Fibroblast of lung (primary cell): ENCODE data around the gene KRT84. TPM values are rescaled to one million over a fixed set of nuclear protein-coding genes. Genes with fewer than 3 reads are reported as not detected.

Experiments used
- DNase-seq, 2 donors: peaks; one replicate each; pipeline versions ENCODE4 v3.0.0 to v3.0.0-alpha.2; 2010; ENCODE audit warnings: low read depth in 2 of 2
- H2AFZ ChIP-seq: 2 replicates; pipeline ENCODE4 v1.5.1; 2012; ENCODE audit warnings: low read length, control low read depth, inconsistent platforms
- H3K27ac ChIP-seq: 2 replicates; pipeline ENCODE4 v1.5.1; 2011; ENCODE audit warnings: low read length, control low read depth; ENCODE audit not compliant: insufficient read depth
- H3K27me3 ChIP-seq: 2 replicates; pipeline ENCODE4 v1.5.1; 2011; ENCODE audit warnings: mild to moderate bottlenecking, low read length; ENCODE audit not compliant: control insufficient read depth, insufficient read depth
- H3K36me3 ChIP-seq: 2 replicates; pipeline ENCODE4 v1.5.1; 2011; ENCODE audit warnings: low read length; ENCODE audit not compliant: control insufficient read depth, insufficient read depth
- H3K4me1 ChIP-seq: 2 replicates; pipeline ENCODE4 v1.5.1; 2011; ENCODE audit warnings: low read length; ENCODE audit not compliant: control insufficient read depth, insufficient read depth; ENCODE audit errors: extremely low read depth
- H3K4me2 ChIP-seq: 2 replicates; pipeline ENCODE4 v1.5.1; 2011; ENCODE audit warnings: low read length, control low read depth; ENCODE audit not compliant: insufficient read depth; ENCODE audit errors: extremely low read depth
- H3K4me3 ChIP-seq, 4 experiments: fragments of 200-600 bp in 1 of 4; sonication (generic) in 1 of 4; replicated peaks in 1 of 4; 2 replicates each; pipeline ENCODE4 v1.5.1; 2011 to 2016; ENCODE audit warnings: low read length in 4 of 4, low read depth in 3 of 4, mild to moderate bottlenecking in 3 of 4, control low read depth in 2 of 4, inconsistent platforms in 1 of 4, mixed read lengths in 1 of 4; ENCODE audit not compliant: insufficient read depth in 1 of 4; ENCODE audit errors: control extremely low read depth in 1 of 4
- H3K79me2 ChIP-seq: 2 replicates; pipeline ENCODE4 v1.5.1; 2012; ENCODE audit warnings: mild to moderate bottlenecking, low read length, inconsistent platforms; ENCODE audit not compliant: control insufficient read depth, insufficient read depth
- H3K9ac ChIP-seq: 2 replicates; pipeline ENCODE4 v1.5.1; 2011; ENCODE audit warnings: mild to moderate bottlenecking, low read length, control low read depth; ENCODE audit not compliant: insufficient read depth
- H3K9me3 ChIP-seq: 2 replicates; pipeline ENCODE4 v1.5.1; 2012; ENCODE audit warnings: low read depth, low read length; ENCODE audit not compliant: control insufficient read depth, insufficient read depth
- H4K20me1 ChIP-seq: 2 replicates; pipeline ENCODE4 v1.5.1; 2011; ENCODE audit warnings: low read length; ENCODE audit not compliant: control insufficient read depth, insufficient read depth; ENCODE audit errors: extremely low read depth
- CTCF ChIP-seq, 2 donors: IDR thresholded peaks in 1 of 2; conservative IDR thresholded peaks in 1 of 2; 1 replicate in 1 of 2; 2 replicates in 1 of 2; pipeline ENCODE4 v1.5.1; 2011 to 2012; ENCODE audit warnings: low read length in 2 of 2, control low read depth in 1 of 2, inconsistent platforms in 1 of 2, low read depth in 1 of 2, mild to moderate bottlenecking in 1 of 2
- EZH2 ChIP-seq: IDR thresholded peaks from 2 replicates; pipeline ENCODE4 v1.5.1; 2012; ENCODE audit warnings: low read length, control low read depth, mild to moderate bottlenecking; ENCODE audit errors: missing control alignments
- polyA plus RNA-seq, 2 donors: library from polyadenylated mRNA; depleted of rRNA in 1 of 2; stranded (reverse) in 1 of 2; unstranded in 1 of 2; fragments of >200 nt; gene quantifications; 2 replicates each; pipeline ENCODE4 v1.2.1, GENCODE V29; 2011 to 2012; ENCODE audit warnings: missing spikeins in 1 of 2
- total RNA-seq: library from RNA; depleted of rRNA; stranded (reverse); fragments of >200 nt; gene quantifications from 2 replicates; pipeline ENCODE4 v1.2.1, GENCODE V29; 2014

Gene KRT84
- total and polyA plus RNA-seq, 2 donors (not counting 1 experiment from before 2014, with no cell fraction given): not detected

DNA sequence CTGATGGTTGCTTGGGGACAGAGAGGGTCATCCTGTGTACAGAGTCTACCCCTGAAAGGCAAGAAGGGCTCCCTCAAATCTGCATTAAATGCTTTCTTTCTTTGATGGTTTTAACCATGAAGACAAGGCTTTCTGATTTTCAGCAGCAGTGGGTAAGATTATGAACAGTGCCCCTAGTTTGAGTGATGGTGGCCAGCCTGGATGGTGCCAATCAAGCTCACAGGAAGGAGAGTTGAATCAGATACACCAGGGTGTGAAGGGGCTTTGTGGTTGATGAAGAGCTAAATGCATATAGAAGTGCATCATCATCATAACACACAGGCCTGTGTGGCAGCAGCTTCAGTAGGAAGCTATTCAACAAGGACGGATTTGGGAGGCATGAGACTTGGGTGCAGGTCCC is 23.9 kb downstream of the KRT84 start:
- Histone ChIP-seq H3K27ac (no peak overlapping the region), H3K4me2 (no peak overlapping the region), H3K9ac (no peak overlapping the region), H3K79me2 (no peaks in the 10 kb centered on the region), H3K9me3 (no peaks in the 10 kb centered on the region), H4K20me1 (no peaks in the 10 kb centered on the region), H3K36me3 (no peaks in the 10 kb centered on the region), H3K4me1 (no peaks in the 10 kb centered on the region), H3K27me3 (no peaks in the 10 kb centered on the region), H2AFZ (no peak overlapping the region), H3K4me3 (no peak overlapping the region)
- DNase-seq: no peak
- TF ChIP-seq CTCF (conservative IDR thresholded peaks at IDR 0.05 in 1 of 2, IDR thresholded peaks at IDR 0.05 in 1 of 2; ENCODE audit: low read depth in 1 of 2, low read length in 2 of 2) (no peak), EZH2 (no peak)

DNA sequence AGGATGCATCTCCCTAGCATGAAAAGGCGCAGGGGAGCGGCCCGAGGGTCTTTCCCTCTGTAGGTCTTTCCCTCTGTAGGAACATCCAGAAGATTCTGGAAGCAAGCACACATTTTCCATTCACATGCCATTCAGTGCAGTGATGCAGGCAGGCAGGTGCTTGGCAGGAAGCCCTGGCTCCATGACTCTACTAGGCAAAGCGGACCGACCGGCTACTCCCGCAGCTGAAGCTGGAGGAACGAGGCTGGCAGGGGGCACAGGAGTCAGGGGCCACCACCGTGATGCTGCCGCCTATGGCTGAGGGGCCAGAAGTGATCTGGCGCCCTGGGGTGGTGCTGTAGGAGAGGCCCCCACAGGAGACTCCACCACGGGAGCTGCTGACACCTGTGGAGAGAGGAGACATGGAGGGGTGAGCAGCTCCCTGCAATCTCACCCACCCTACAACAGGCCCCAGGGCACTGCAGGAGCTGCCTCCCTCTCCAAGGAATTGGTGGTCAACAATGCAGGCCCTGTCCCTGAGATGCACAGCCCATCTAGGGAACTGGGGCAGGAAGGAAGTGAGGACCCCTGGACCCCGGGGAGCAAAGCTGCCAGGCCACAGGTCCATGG is 24.7 kb downstream of the KRT84 start:
- no peaks in the 10 kb centered on the region for H3K4me1 ChIP-seq
- no peaks in the 10 kb centered on the region for H3K9me3 ChIP-seq
- no peaks in the 10 kb centered on the region for H3K27me3 ChIP-seq
- H3K4me3 ChIP-seq: no peak overlapping the region
- no peaks in the 10 kb centered on the region for H4K20me1 ChIP-seq
- H3K79me2 ChIP-seq: no peaks in the 10 kb centered on the region
- no peak overlapping the region for H3K27ac ChIP-seq
- H3K36me3 ChIP-seq: no peaks in the 10 kb centered on the region
- H3K9ac ChIP-seq: no peak overlapping the region
- TF ChIP-seq CTCF (conservative IDR thresholded peaks at IDR 0.05 in 1 of 2, IDR thresholded peaks at IDR 0.05 in 1 of 2; ENCODE audit: low read depth in 1 of 2, low read length in 2 of 2): no peak
- TF ChIP-seq EZH2: no peak
- no peak overlapping the region for H2AFZ ChIP-seq
- DNase-seq: no peak
- no peak overlapping the region for H3K4me2 ChIP-seq

DNA sequence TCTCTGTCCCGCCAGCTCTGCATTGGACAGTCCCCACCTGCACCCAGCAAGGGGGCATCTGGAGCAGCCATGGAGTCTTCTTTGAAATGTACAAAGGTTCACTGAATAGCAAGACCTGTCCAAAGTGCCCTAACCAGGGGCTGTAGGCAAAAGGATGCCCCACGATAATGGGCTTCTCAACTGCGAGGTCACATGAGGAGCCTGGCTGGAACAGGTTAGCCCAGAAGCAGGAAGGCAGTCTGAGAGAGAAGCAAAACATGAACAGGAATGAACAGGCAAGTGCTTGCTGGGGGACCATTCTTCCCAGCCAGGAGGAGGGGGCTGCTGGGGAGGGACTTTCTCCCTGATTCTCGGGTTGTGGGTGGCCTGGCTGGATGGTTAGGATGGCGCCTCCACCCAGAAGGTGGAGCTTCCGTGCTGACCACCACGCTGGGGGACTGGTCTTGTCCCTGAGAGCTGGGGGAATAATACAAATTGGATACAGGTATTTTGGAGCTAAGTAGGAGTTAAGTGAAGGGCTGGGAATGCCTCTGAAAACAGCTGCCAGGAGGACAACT is 25.3 kb downstream of the KRT84 start:
- H3K4me2 ChIP-seq: no peak overlapping the region
- H2AFZ ChIP-seq: no peak overlapping the region
- H3K27ac ChIP-seq: no peak overlapping the region
- no peak overlapping the region for H3K9ac ChIP-seq
- H3K4me1 ChIP-seq: no peaks in the 10 kb centered on the region
- no peak for DNase-seq
- H3K36me3 ChIP-seq: no peaks in the 10 kb centered on the region
- no peak overlapping the region for H3K4me3 ChIP-seq
- H3K9me3 ChIP-seq: no peaks in the 10 kb centered on the region
- H3K79me2 ChIP-seq: no peaks in the 10 kb centered on the region
- H3K27me3 ChIP-seq: no peaks in the 10 kb centered on the region
- H4K20me1 ChIP-seq: no peaks in the 10 kb centered on the region
- TF ChIP-seq EZH2 (no peak), CTCF (conservative IDR thresholded peaks at IDR 0.05 in 1 of 2, IDR thresholded peaks at IDR 0.05 in 1 of 2; ENCODE audit: low read depth in 1 of 2, low read length in 2 of 2) (no peak)
